Thymus (tissue), 11 donors: ENCODE results near the gene SMTNL1. TPM values are rescaled to one million over a fixed set of nuclear protein-coding genes. Genes with fewer than 3 reads are reported as not detected.
A peak's percentile ranks its signal among the peaks of the same experiment; 100 is the strongest.

Experiments
- DNase-seq, 9 donors: peaks; one replicate each; pipeline ENCODE4 v3.0.0-alpha.2; 2013; ENCODE audit warnings: low spot score in 9 of 9, low read depth in 6 of 9, missing footprints in 1 of 9
- H3K27ac ChIP-seq, 2 donors: one replicate each; pipeline ENCODE4 v1.5.1; 2013; ENCODE audit warnings: control low read depth in 1 of 2, low read depth in 1 of 2, low read length in 1 of 2, mild to moderate bottlenecking in 1 of 2, moderate library complexity in 1 of 2
- H3K27me3 ChIP-seq, 2 donors: one replicate each; pipeline ENCODE4 v1.5.1; 2013; ENCODE audit warnings: low read length in 1 of 2; ENCODE audit not compliant: control insufficient read depth in 2 of 2, insufficient read depth in 1 of 2
- H3K36me3 ChIP-seq, 2 donors: one replicate each; pipeline ENCODE4 v1.5.1; 2013; ENCODE audit warnings: low read length in 1 of 2, mild to moderate bottlenecking in 1 of 2, moderate library complexity in 1 of 2; ENCODE audit not compliant: control insufficient read depth in 2 of 2, insufficient read depth in 2 of 2
- H3K4me1 ChIP-seq, 2 donors: one replicate each; pipeline ENCODE4 v1.5.1; 2013; ENCODE audit warnings: low read length in 2 of 2; ENCODE audit not compliant: control insufficient read depth in 2 of 2, insufficient read depth in 2 of 2
- H3K4me3 ChIP-seq, 2 donors: one replicate each; pipeline ENCODE4 v1.5.1; 2013; ENCODE audit warnings: low read length in 2 of 2, control low read depth in 1 of 2, mild to moderate bottlenecking in 1 of 2
- H3K9me3 ChIP-seq, 2 donors: one replicate each; pipeline ENCODE4 v1.5.1; 2013; ENCODE audit warnings: low read length in 1 of 2, mild to moderate bottlenecking in 1 of 2; ENCODE audit not compliant: control insufficient read depth in 2 of 2, insufficient read depth in 1 of 2
- WGBS: extraction: QIAGEN DNeasy Blood & Tissue Kit; methylation state at CpG from one replicate; pipeline ENCODE4 v1.1.7; 2013; 5-methylcytosine and 5-hydroxymethylcytosine counted together
- polyA plus RNA-seq: library from polyadenylated mRNA; stranded (reverse); fragments of 200-250 nt; gene quantifications from one replicate; pipeline ENCODE4 v1.2.3, GENCODE V29; 2013
- total RNA-seq: library from RNA; stranded (reverse); fragments of 120-200 nt; gene quantifications from one replicate; pipeline ENCODE4 v1.2.4, GENCODE V29; 2013
- donor health status: healthy.

Gene SMTNL1
- total and polyA plus RNA-seq, 2 donors = 0.05 TPM

- Histone ChIP-seq H3K36me3 (no peaks in the 10 kb centered on the region), H3K9me3 (no peaks in the 10 kb centered on the region), H3K27me3 (peaks cover 13 to 49% of the 10 kb centered on the region in 2 donors), H3K4me1 (peaks cover 2 to 21% of the 10 kb centered on the region in 2 donors), H3K27ac (no peak within 1 kb of the TSS), H3K4me3 (peak within 1 kb of the TSS; percentile 49 to 62)
- WGBS = under 1% methylated on average over 66 of the region's 66 CpGs
- DNase-seq = no peak
Measured at GRCh38 chr11:57515332-57516060, 21.9 kb upstream of the SMTNL1 start, which contains the start of gene SLC43A1. Gene SLC43A1, minus strand, starts transcription at chr11:57515702. Its CDS starts 1,591 bp downstream, at chr11:57514111.

GRCh38 chr11:57516061-57516443, 21.3 kb upstream of the SMTNL1 start:
- 19% methylated on average over 5 of the region's 5 CpGs for WGBS
- no peak overlapping the region for H3K27ac ChIP-seq
- no peak for DNase-seq

GRCh38 chr11:57521116-57521515, 16.3 kb upstream of the SMTNL1 start:
- no peak for DNase-seq
- 97% methylated on average over 2 of the region's 2 CpGs for WGBS
- H3K27me3 ChIP-seq = peaks cover 2 to 16% of the 10 kb centered on the region in 2 donors

More at GRCh38 chr11:57516061-57516443, 21.3 kb upstream of the SMTNL1 start:
- peaks cover 2 to 21% of the 10 kb centered on the region in 2 donors for H3K4me1 ChIP-seq
- H3K27me3 ChIP-seq = peaks cover 13 to 49% of the 10 kb centered on the region in 2 donors
- H3K4me3 ChIP-seq = peak overlapping the region; percentile 49 to 62
- no peaks in the 10 kb centered on the region for H3K9me3 ChIP-seq
- no peaks in the 10 kb centered on the region for H3K36me3 ChIP-seq

GRCh38 chr11:57523419-57523818, 14.0 kb upstream of the SMTNL1 start:
- Histone ChIP-seq H3K27me3 (no peaks in the 10 kb centered on the region), H3K4me3 (no peak overlapping the region), H3K36me3 (peaks cover 0 to 5% of the 10 kb centered on the region in 2 donors), H3K9me3 (no peaks in the 10 kb centered on the region), H3K4me1 (peaks cover 5% of the 10 kb centered on the region in 2 donors), H3K27ac (no peak overlapping the region)
- WGBS = 97% methylated on average over 4 of the region's 4 CpGs
- no peak for DNase-seq

More at GRCh38 chr11:57521116-57521515, 16.3 kb upstream of the SMTNL1 start:
- Histone ChIP-seq H3K27ac (no peak overlapping the region), H3K4me3 (no peak overlapping the region), H3K4me1 (peaks cover 0 to under 1% of the 10 kb centered on the region in 2 donors), H3K9me3 (no peaks in the 10 kb centered on the region), H3K36me3 (no peaks in the 10 kb centered on the region)

GRCh38 chr11:57527056-57527631, 10.3 kb upstream of the SMTNL1 start:
- peaks cover 12 to 17% of the 10 kb centered on the region in 2 donors for H3K4me1 ChIP-seq
- DNase-seq = peak in 8 of 9 donors; percentile 58 to 83 (median 64)
- H3K27ac ChIP-seq = peak overlapping the region in 1 of 2 donors; percentile 64
- peaks cover 4 to 11% of the 10 kb centered on the region in 2 donors for H3K36me3 ChIP-seq
- no peak overlapping the region for H3K4me3 ChIP-seq
- no peaks in the 10 kb centered on the region for H3K9me3 ChIP-seq
- H3K27me3 ChIP-seq = no peaks in the 10 kb centered on the region
- WGBS = 31% methylated on average over 7 of the region's 7 CpGs

GRCh38 chr11:57529012-57529411, 8.4 kb upstream of the SMTNL1 start:
- H3K9me3 ChIP-seq = no peaks in the 10 kb centered on the region
- H3K4me3 ChIP-seq = no peak overlapping the region
- H3K4me1 ChIP-seq = peaks cover 12 to 17% of the 10 kb centered on the region in 2 donors
- no peak for DNase-seq
- H3K27me3 ChIP-seq = no peaks in the 10 kb centered on the region
- H3K36me3 ChIP-seq = peaks cover 4 to 11% of the 10 kb centered on the region in 2 donors
- H3K27ac ChIP-seq = no peak overlapping the region

GRCh38 chr11:57530215-57530595, 7.2 kb upstream of the SMTNL1 start:
- Histone ChIP-seq H3K9me3 (no peaks in the 10 kb centered on the region), H3K4me3 (peak overlapping the region; percentile 74 to 75), H3K27ac (peak overlapping the region; percentile 50 to 85), H3K4me1 (peaks cover 12 to 17% of the 10 kb centered on the region in 2 donors), H3K36me3 (peaks cover 4 to 11% of the 10 kb centered on the region in 2 donors), H3K27me3 (no peaks in the 10 kb centered on the region)
- no peak for DNase-seq
- 3% methylated on average over 17 of the region's 17 CpGs for WGBS

GRCh38 chr11:57530596-57531507, 6.5 kb upstream of the SMTNL1 start, which contains the start of gene TIMM10:
Gene TIMM10, minus strand, starts transcription at chr11:57530754. Its CDS starts 565 bp downstream, at chr11:57530189.
- Histone ChIP-seq H3K36me3 (peaks cover 4 to 11% of the 10 kb centered on the region in 2 donors), H3K27me3 (no peaks in the 10 kb centered on the region), H3K9me3 (no peaks in the 10 kb centered on the region), H3K27ac (peak within 1 kb of the TSS; percentile 88 to 89), H3K4me3 (peak within 1 kb of the TSS; percentile 74 to 75), H3K4me1 (peaks cover 12 to 17% of the 10 kb centered on the region in 2 donors)
- WGBS = under 1% methylated on average over 49 of the region's 49 CpGs
- DNase-seq = peak; percentile 87 to 99 (median 96)
